Measurements from ENCODE around the gene FBXW11.
A peak's percentile ranks its signal among the peaks of the same experiment; 100 is the strongest.
"Not testable (repeated sequence)": the region's sequence is repeated elsewhere in the genome, so short reads cannot be mapped to it uniquely, and the experiment has no call there.

FBXW11 gene

GRCh38 chr5:171986772-171987171 is 19.7 kb downstream of the FBXW11 start:
- DNase-seq (ENCODE audit: low read depth in 4 of 4, low spot score in 1 of 4) = no peak

- no peak for DNase-seq (ENCODE audit: low read depth in 4 of 4, low spot score in 1 of 4)
These were observed 21.6 kb downstream of the FBXW11 start for GRCh38 chr5:171984748-171985419.

- no peak for DNase-seq (ENCODE audit: low read depth in 4 of 4, low spot score in 1 of 4)
These were observed 24.6 kb downstream of the FBXW11 start for GRCh38 chr5:171981847-171982246.

- no peak for DNase-seq (ENCODE audit: low read depth in 4 of 4, low spot score in 1 of 4)
These were observed 25.6 kb downstream of the FBXW11 start for GRCh38 chr5:171980792-171981191.

- no peak for DNase-seq (ENCODE audit: low read depth in 4 of 4, low spot score in 1 of 4)
These were observed 26.8 kb downstream of the FBXW11 start for GRCh38 chr5:171979606-171980005.

- no peak for DNase-seq (ENCODE audit: low read depth in 4 of 4, low spot score in 1 of 4)
These were observed 27.9 kb downstream of the FBXW11 start for GRCh38 chr5:171978519-171978918.

- no peak for DNase-seq (ENCODE audit: low read depth in 4 of 4, low spot score in 1 of 4)
These were observed 28.4 kb downstream of the FBXW11 start for GRCh38 chr5:171978016-171978415.

- not testable (repeated sequence) for DNase-seq (ENCODE audit: low read depth in 4 of 4, low spot score in 1 of 4)
These were observed 29.0 kb downstream of the FBXW11 start for GRCh38 chr5:171977244-171977950.

- DNase-seq (ENCODE audit: low read depth in 4 of 4, low spot score in 1 of 4) = no peak
These were observed 30.4 kb downstream of the FBXW11 start for GRCh38 chr5:171975877-171976667.

GRCh38 chr5:171975262-171975876 is 31.1 kb downstream of the FBXW11 start:
- DNase-seq (ENCODE audit: low read depth in 4 of 4, low spot score in 1 of 4) = no peak

- DNase-seq (ENCODE audit: low read depth in 4 of 4, low spot score in 1 of 4) = no peak
These were observed 35.6 kb downstream of the FBXW11 start for GRCh38 chr5:171970826-171971225.

GRCh38 chr5:171969288-171969880 is 37.1 kb downstream of the FBXW11 start:
- DNase-seq (ENCODE audit: low read depth in 4 of 4, low spot score in 1 of 4) = no peak

GRCh38 chr5:171968531-171968930 is 37.9 kb downstream of the FBXW11 start:
- DNase-seq (ENCODE audit: low read depth in 4 of 4, low spot score in 1 of 4) = no peak

GRCh38 chr5:171966964-171967363 is 39.5 kb downstream of the FBXW11 start:
- no peak for DNase-seq (ENCODE audit: low read depth in 4 of 4, low spot score in 1 of 4)

GRCh38 chr5:171966270-171966669 is 40.2 kb downstream of the FBXW11 start:
- DNase-seq (ENCODE audit: low read depth in 4 of 4, low spot score in 1 of 4) = no peak

GRCh38 chr5:171965745-171966144 is 40.7 kb downstream of the FBXW11 start:
- DNase-seq (ENCODE audit: low read depth in 4 of 4, low spot score in 1 of 4) = peak in 2 of 4 experiments; percentile 22 to 24

- no peak for DNase-seq (ENCODE audit: low read depth in 4 of 4, low spot score in 1 of 4)
These were observed 43.0 kb downstream of the FBXW11 start for GRCh38 chr5:171963416-171963815.

GRCh38 chr5:171961117-171961516 is 45.3 kb downstream of the FBXW11 start:
- no peak for DNase-seq (ENCODE audit: low read depth in 4 of 4, low spot score in 1 of 4)

- DNase-seq (ENCODE audit: low read depth in 4 of 4, low spot score in 1 of 4) = peak; percentile 4 to 55 (median 26)
These were observed 48.7 kb downstream of the FBXW11 start for GRCh38 chr5:171957591-171958251.

- DNase-seq (ENCODE audit: low read depth in 4 of 4, low spot score in 1 of 4) = no peak
These were observed 49.4 kb downstream of the FBXW11 start for GRCh38 chr5:171956887-171957495.

Data from stimulated activated CD4-positive, alpha-beta T cell treated with anti-CD3 and anti-CD28 coated beads, Interleukin-1b, Interleukin-23, amount 100 ng/mL, for 24 hours (primary cell).